Colonic mucosa (tissue), 4 donors: ENCODE data around the gene NDUFS8. TPM values are rescaled to one million over a fixed set of nuclear protein-coding genes. Genes with fewer than 3 reads are reported as not detected.

ENCODE experiments used
- DNase-seq: peaks from one replicate; pipeline ENCODE4 v3.0.0-alpha.2; 2020
- H3K27ac ChIP-seq: fragments of 200-600 bp; one replicate; pipeline ENCODE4 v1.8.0; 2021
- H3K27me3 ChIP-seq: fragments of 200-600 bp; one replicate; pipeline ENCODE4 v1.8.0; 2021
- H3K36me3 ChIP-seq: fragments of 200-600 bp; one replicate; pipeline ENCODE4 v1.8.0; 2021
- H3K4me1 ChIP-seq: fragments of 200-600 bp; one replicate; pipeline ENCODE4 v1.8.0; 2021; ENCODE audit warnings: mild to moderate bottlenecking
- H3K4me3 ChIP-seq: fragments of 200-600 bp; one replicate; pipeline ENCODE4 v1.8.0; 2021
- H3K9ac ChIP-seq, 2 donors: one replicate each; pipeline ENCODE4 v1.7.0; 2013; ENCODE audit warnings: control low read depth in 2 of 2, low read depth in 2 of 2, low read length in 2 of 2
- H3K9me3 ChIP-seq: fragments of 200-600 bp; one replicate; pipeline ENCODE4 v1.8.0; 2021
- intact Hi-C: fragments of 100-400 bp; cut with DNase I; formaldehyde crosslinking; loops from one replicate; pipeline ENCODE4 v1.14.1; 2022
- total RNA-seq, 2 donors: library from RNA; stranded (reverse); fragmentation: NEBNext Ultra II Directional in 1 of 2; extraction: Animal tissue kit (Norgen Biotek cat#: 25700) in 1 of 2; gene quantifications; one replicate each; pipeline ENCODE4 v1.2.1, GENCODE V29; 2021
- TF ChIP-seq, protein P1 (sequence below): fragments of 200-600 bp; IDR thresholded peaks from one replicate; pipeline ENCODE4 v1.8.0; 2022; ENCODE audit warnings: antibody characterized with exemption, mild to moderate bottlenecking
- donor health status: healthy.
- donor health status: DM: no; HTN: no; CAD: no.
- donor health status: DM: no; HTN: no; CAD: no.

Gene NDUFS8
- total RNA-seq, 2 donors from 2014 or later, result 149 to 247 TPM

GRCh38 chr11:68040101-68040956, 9.8 kb downstream of the NDUFS8 start:
- H3K27ac ChIP-seq, result peak overlapping the region; percentile 70
- peak; percentile 78 for DNase-seq
- peak overlapping the region; percentile 87 to 92 for H3K9ac ChIP-seq
- peaks cover 18% of the 10 kb centered on the region for H3K4me1 ChIP-seq
- TF ChIP-seq, protein P1, sequence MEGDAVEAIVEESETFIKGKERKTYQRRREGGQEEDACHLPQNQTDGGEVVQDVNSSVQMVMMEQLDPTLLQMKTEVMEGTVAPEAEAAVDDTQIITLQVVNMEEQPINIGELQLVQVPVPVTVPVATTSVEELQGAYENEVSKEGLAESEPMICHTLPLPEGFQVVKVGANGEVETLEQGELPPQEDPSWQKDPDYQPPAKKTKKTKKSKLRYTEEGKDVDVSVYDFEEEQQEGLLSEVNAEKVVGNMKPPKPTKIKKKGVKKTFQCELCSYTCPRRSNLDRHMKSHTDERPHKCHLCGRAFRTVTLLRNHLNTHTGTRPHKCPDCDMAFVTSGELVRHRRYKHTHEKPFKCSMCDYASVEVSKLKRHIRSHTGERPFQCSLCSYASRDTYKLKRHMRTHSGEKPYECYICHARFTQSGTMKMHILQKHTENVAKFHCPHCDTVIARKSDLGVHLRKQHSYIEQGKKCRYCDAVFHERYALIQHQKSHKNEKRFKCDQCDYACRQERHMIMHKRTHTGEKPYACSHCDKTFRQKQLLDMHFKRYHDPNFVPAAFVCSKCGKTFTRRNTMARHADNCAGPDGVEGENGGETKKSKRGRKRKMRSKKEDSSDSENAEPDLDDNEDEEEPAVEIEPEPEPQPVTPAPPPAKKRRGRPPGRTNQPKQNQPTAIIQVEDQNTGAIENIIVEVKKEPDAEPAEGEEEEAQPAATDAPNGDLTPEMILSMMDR, result no peak
- intact Hi-C loops, result loop anchor here (10.0 kb wide), 1 partner anchor 164 kb away; no protein-coding TSS in a partner anchor
- peak overlapping the region; percentile 86 for H3K4me3 ChIP-seq
- H3K27me3 ChIP-seq, result no peaks in the 10 kb centered on the region
- H3K36me3 ChIP-seq, result peaks cover 13% of the 10 kb centered on the region
- no peaks in the 10 kb centered on the region for H3K9me3 ChIP-seq

- H3K9ac ChIP-seq, result peak overlapping the region; percentile 87 to 92
These were observed 10.6 kb downstream of the NDUFS8 start for GRCh38 chr11:68040957-68041591.

DNA sequence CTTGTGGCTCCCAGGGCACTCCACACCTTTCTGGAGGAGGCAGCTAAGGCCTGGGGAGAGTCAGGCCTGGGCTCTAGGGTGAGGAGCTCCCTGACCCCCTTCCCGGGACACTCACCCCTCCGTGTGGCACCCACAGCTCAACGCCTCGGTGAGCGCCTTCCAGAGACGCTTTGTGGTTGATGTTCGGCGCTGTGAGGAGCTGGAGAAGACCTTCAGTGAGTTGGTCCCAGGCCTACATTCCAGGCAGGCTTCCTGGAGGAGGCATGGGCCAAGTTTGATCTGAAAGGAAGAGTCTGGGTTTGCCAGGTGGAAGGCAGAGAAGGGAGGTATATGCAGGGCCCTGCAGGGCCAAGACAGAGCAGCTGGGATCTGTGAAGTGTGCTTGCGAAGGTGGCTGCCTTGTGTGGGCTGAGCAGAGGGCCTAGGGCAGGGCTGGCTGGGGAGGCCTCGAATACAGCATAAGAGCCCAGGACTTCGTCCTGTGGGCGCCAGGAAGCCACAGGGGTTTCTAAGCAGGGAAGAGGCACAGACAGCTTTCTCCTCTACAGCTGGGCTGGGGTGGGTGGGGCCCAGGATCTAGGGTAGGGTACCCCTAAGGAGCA, 11.2 kb downstream of the NDUFS8 start:
- Histone ChIP-seq H3K27ac (no peak overlapping the region), H3K4me1 (peaks cover 18% of the 10 kb centered on the region), H3K9me3 (no peaks in the 10 kb centered on the region), H3K4me3 (no peak overlapping the region), H3K36me3 (peaks cover 18% of the 10 kb centered on the region), H3K27me3 (no peaks in the 10 kb centered on the region), H3K9ac (no peak overlapping the region)
- DNase-seq, result no peak
- TF ChIP-seq, protein P1, result no peak
- intact Hi-C loops, result loop anchor here (10.0 kb wide), 1 partner anchor 163 kb away; no protein-coding TSS in a partner anchor

More at GRCh38 chr11:68040957-68041591, 10.6 kb downstream of the NDUFS8 start:
- peaks cover 18% of the 10 kb centered on the region for H3K4me1 ChIP-seq
- TF ChIP-seq, protein P1, result no peak
- H3K27me3 ChIP-seq, result no peaks in the 10 kb centered on the region
- peak overlapping the region; percentile 70 for H3K27ac ChIP-seq
- peaks cover 17% of the 10 kb centered on the region for H3K36me3 ChIP-seq
- peak; percentile 21 for DNase-seq
- H3K4me3 ChIP-seq, result peak overlapping the region; percentile 86
- no peaks in the 10 kb centered on the region for H3K9me3 ChIP-seq
- intact Hi-C loops, result loop anchor here (10.0 kb wide), 1 partner anchor 164 kb away; no protein-coding TSS in a partner anchor

DNA sequence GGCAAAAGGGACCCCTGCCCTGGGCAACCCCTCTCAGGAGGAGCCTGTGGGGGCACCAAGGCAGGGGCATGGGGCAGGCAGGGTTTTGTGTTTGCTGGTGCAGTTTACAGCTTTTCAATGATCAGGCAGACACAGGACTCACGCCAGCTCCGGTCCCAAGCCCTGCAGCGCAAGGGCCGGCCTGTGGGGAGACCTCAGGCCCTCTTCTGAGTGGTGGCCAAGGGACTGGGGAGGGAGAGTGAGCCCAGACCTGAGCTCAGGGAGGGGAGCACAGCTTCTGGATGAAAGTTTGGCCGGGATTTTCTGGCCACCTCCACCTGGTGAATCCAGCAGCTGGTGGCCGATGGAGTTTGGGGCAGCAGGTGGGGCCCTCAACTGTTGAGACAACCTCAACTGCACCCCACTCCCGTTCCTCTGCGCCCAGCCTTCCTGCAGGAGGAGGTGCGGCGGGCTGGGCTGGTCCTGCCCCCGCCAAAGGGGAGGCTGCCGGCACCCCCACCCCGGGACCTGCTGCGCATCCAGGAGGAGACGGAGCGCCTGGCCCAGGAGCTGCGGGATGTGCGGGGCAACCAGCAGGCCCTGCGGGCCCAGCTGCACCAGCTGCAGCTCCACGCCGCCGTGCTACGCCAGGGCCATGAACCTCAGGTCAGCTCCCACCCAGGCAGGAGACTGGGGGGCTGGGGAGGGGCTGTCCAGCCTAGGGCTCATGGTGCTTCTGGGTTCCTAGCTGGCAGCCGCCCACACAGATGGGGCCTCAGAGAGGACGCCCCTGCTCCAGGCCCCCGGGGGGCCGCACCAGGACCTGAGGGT, 11.9 kb downstream of the NDUFS8 start:
- Histone ChIP-seq H3K27me3 (no peaks in the 10 kb centered on the region), H3K36me3 (peaks cover 18% of the 10 kb centered on the region), H3K9ac (peak overlapping the region in 1 of 2 donors; percentile 24), H3K4me1 (peaks cover 18% of the 10 kb centered on the region), H3K27ac (no peak overlapping the region), H3K4me3 (no peak overlapping the region), H3K9me3 (no peaks in the 10 kb centered on the region)
- TF ChIP-seq, protein P1, result no peak
- no peak for DNase-seq
- intact Hi-C loops, result loop anchor here (10.0 kb wide), 1 partner anchor 162 kb away; no protein-coding TSS in a partner anchor
